NCI-H2029 treated with DMSO at 0.1 percent for 48 hours (cell line): ENCODE results near the gene VAT1L.
"Not testable (repeated sequence)": the region's sequence is repeated elsewhere in the genome, so short reads cannot be mapped to it uniquely, and the experiment has no call there.

Source experiments
- DNase-seq: peaks from one replicate; lab custom pipeline; 2025; lab: John Stamatoyannopoulos, UW

Gene VAT1L

GRCh38 chr16:77913738-77914253 lies 125.4 kb downstream of the VAT1L start:
- no peak for DNase-seq

GRCh38 chr16:77916111-77916510 lies 127.7 kb downstream of the VAT1L start:
- no peak for DNase-seq

- DNase-seq = no peak
Measured at GRCh38 chr16:77917971-77918370, 129.6 kb downstream of the VAT1L start.

DNA sequence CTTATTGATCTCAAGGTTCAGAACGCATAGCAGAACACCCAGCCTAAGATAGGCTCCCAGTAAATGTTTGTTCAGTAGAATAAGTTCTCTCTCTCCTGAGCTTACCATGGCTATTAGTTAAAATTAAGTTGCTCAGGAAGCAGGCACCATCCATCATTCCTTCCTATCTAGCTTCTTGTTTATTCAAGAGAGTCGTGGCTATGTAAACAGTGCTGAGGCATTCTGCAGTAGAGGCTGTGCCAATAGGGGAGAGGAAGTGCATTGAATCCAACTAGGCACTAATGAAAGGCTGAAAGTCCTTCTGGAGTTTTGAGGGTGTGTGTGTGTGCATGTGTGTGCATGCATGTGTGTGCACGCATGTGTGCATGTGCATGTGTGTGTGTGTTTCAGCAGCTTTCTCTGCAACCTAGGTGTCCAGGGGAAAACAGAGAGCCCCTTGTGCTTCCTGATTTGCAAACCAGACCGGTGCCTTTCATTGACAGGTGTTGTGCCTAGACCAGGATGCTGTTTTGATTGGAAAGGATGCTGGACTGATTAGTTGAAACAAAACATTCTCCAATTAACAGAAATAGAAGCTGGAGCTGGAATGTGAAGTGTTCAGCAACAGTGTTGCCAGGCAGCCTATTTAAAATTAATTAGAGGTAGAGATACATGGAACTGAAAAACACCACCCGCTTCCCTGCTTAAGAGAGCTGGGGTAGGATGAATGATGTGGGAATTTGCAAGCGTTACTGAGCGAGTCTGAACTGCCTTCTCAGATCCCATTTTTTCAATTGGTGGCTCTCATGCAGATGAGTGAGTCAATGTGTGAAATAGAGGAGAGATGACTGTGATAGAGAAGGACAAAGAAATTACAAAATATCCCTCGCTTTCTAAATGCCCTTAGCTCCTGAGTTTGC lies 130.7 kb downstream of the VAT1L start:
- DNase-seq = peak; percentile 16

GRCh38 chr16:77919761-77920415 lies 131.5 kb downstream of the VAT1L start:
- DNase-seq = no peak

DNA sequence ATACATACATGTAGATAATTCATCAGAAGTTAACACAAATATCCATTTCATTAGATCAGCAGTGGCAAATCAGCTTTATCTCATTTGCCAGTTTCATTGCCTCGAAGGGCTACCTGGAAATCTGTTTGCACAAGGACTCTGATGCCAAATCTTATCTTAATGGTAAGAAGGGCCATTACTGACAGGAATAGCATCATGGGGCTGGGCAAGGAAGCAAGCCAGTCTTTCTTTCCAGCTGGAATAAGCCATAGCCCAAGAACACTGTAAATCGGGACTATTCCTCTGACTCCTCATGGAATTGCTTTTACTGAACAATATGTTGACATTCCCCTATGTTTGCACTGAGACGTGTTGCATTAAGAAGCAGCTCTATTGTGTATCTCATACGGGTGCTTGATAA lies 132.6 kb downstream of the VAT1L start:
- DNase-seq = no peak

DNA sequence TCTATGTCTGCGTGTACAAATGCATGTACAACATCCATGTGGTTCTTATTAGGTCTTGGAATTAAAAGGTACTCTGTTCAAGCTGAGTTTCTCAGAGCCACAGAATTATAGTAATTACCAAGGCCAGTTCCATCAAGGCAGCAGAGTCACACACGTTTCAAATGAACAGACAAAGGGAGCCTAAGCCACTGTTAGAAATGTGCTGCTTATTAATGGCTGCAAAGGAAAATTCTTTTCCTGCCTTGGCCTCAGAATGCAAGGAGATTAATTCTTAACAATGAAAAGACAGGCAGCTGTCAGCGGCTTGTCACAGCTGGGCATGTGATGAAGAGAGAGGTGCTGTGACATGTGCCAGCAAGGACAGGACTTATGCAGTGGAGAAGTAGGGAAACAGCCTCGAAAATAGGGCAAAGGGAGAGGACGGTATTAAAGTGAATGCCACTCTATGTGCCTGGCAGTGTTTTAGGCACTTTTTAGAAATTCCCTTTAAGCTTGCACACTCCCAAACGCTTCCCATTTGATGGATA lies 133.9 kb downstream of the VAT1L start:
- no peak for DNase-seq

- DNase-seq = no peak
Measured at GRCh38 chr16:77925531-77925930, 137.2 kb downstream of the VAT1L start.

DNA sequence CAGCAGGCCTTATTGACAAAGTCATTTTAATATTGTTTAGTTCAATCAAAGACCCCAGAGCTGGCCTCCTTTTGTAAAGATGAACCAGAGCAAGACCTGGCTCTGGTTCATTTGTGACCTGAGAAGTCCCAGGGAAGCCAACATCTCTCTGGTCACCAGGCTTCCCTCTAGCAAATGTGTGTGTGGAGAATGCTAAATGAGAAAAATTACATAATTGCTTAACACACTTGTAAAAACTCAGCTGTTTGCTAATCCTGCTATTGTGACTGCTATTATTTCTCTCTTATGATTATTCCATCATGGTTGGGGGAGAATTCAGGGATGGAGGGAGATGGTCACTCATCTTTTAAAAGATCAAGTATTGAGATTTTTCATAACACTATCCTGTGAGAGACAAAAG lies 139.7 kb downstream of the VAT1L start:
- DNase-seq = no peak

GRCh38 chr16:77929004-77929403 lies 140.6 kb downstream of the VAT1L start:
- no peak for DNase-seq

GRCh38 chr16:77931058-77931457 lies 142.7 kb downstream of the VAT1L start:
- DNase-seq = no peak

- no peak for DNase-seq
Measured at GRCh38 chr16:77937473-77938149, 149.2 kb downstream of the VAT1L start.

GRCh38 chr16:77938913-77939312 lies 150.5 kb downstream of the VAT1L start:
- no peak for DNase-seq

- DNase-seq = no peak
Measured at GRCh38 chr16:77939968-77940367, 151.6 kb downstream of the VAT1L start.

GRCh38 chr16:77943801-77944200 lies 155.4 kb downstream of the VAT1L start:
- peak; percentile 63 for DNase-seq

GRCh38 chr16:77944631-77945030 lies 156.3 kb downstream of the VAT1L start:
- no peak for DNase-seq

- no peak for DNase-seq
Measured at GRCh38 chr16:77945126-77945525, 156.8 kb downstream of the VAT1L start.

- DNase-seq = no peak
Measured at GRCh38 chr16:77946823-77947222, 158.5 kb downstream of the VAT1L start.

DNA sequence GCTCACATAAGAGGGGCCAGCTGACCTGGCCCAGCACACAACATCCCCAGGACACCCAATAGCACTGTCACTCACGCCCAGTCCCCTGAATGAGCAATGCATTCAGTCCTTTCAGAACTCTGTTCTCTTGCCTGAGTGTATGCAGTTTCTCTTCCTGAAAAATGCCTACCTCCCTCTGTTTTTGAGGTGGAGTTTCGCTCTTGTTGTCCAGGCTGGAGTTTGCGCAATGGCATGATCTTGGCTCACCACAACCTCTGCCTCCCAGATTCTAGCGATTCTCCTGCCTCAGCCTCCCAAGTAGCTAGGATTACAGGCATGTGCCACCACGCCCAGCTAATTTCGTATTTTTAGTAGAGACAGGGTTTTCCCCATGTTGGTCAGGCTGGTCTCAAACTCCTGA lies 159.2 kb downstream of the VAT1L start:
- DNase-seq = not testable (repeated sequence)

GRCh38 chr16:77948835-77949234 lies 160.5 kb downstream of the VAT1L start:
- DNase-seq = no peak

GRCh38 chr16:77949445-77949844 lies 161.1 kb downstream of the VAT1L start:
- no peak for DNase-seq

GRCh38 chr16:77951788-77952187 lies 163.4 kb downstream of the VAT1L start:
- DNase-seq = no peak
